Large intestine (tissue), 3 donors: ENCODE measurements around the gene PGS1. TPM values are rescaled to one million over a fixed set of nuclear protein-coding genes. Genes with fewer than 3 reads are reported as not detected.

Experiments used
- DNase-seq, 2 donors: peaks; one replicate each; pipeline versions ENCODE4 v3.0.0 to v3.0.0-alpha.2; 2013
- H3K27ac ChIP-seq: one replicate; pipeline ENCODE4 v1.5.1; 2013; ENCODE audit warnings: low read length
- H3K27me3 ChIP-seq: 2 replicates; pipeline ENCODE4 v1.6.1; 2013; ENCODE audit warnings: low read length; ENCODE audit not compliant: control insufficient read depth, insufficient read depth
- H3K36me3 ChIP-seq: 2 replicates; pipeline ENCODE4 v1.6.1; 2013; ENCODE audit warnings: low read length; ENCODE audit not compliant: control insufficient read depth, insufficient read depth
- H3K4me1 ChIP-seq: one replicate; pipeline ENCODE4 v1.6.1; 2013; ENCODE audit warnings: low read length; ENCODE audit not compliant: control insufficient read depth, insufficient read depth
- H3K4me3 ChIP-seq: one replicate; pipeline ENCODE4 v1.5.1; 2013; ENCODE audit warnings: low read length
- H3K9me3 ChIP-seq: one replicate; pipeline ENCODE4 v1.6.1; 2013; ENCODE audit warnings: mild to moderate bottlenecking, low read depth, low read length, moderate library complexity; ENCODE audit not compliant: control insufficient read depth
- WGBS: methylation state at CpG from one replicate; pipeline ENCODE4 v1.1.5; 2013; ENCODE audit warnings: low lambda C conversion rate; ENCODE audit not compliant: insufficient coverage; 5-methylcytosine and 5-hydroxymethylcytosine counted together
- polyA plus RNA-seq: library from polyadenylated mRNA; unstranded; fragments of 120-200 nt; gene quantifications from one replicate; pipeline ENCODE4 v1.2.1, GENCODE V29; 2013

The PGS1 gene
- polyA plus RNA-seq, 1 donor: 40.6 TPM

DNA sequence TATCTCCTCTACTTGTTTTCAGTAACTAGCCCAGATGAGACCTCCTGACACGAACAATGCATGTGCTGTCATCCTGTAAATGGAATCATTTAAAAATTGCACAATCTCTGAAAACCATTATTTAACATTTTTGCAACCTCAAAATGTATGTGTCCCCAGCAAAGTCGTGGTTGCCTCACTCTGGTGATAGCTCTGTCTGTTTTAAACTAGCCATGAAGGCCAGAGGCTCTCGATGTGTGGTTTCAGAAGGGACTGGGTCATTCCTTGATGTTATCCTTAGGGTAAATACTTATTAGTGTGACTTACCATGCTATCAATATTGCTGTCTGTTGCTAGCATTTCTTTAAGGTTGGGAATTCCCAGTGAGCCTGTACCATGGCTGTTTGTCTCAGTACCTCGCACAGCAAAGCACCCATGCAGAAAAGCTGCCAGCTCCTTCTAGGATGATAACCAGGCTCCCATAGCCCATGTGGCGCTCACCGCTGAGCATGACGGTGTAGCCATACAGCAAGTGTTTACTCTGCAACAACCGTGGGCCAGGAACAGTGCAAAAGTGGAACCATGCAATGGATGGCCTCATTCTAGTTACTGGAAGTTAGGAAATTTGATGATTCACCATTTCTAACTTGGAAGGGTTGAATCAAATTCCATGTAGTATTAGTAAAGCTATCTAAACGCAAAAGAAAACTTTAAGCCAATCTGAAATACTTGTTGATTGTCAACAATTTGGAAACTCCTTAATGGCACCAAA, 2.9 kb upstream of the PGS1 start:
- 70% methylated on average over 1 of the region's 9 CpGs for WGBS
- DNase-seq: no peak
- no peaks in the 10 kb centered on the region for H3K9me3 ChIP-seq
- H3K27ac ChIP-seq: no peak overlapping the region
- H3K4me3 ChIP-seq: no peak overlapping the region
- H3K36me3 ChIP-seq: no peaks in the 10 kb centered on the region
- H3K27me3 ChIP-seq: no peaks in the 10 kb centered on the region
- peaks cover 25% of the 10 kb centered on the region for H3K4me1 ChIP-seq

DNA sequence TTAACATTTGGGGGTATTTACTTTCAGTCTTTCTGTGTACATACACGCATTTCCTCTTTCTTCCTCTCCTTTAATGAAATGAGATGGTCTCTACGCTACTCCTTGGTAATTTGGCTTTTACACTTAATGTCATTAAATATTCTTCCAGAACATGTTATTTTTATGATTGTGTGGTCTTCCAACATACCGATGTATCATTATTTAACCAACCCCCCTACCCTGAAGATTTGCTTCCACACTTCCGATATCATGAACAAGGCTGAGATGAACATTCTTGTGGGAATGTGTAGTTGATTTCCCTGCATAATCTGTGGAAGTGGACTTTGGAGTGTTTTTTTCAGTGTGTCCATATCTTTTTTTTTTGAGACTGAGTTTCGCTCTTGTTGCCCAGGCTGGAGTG, 2.3 kb upstream of the PGS1 start:
- Histone ChIP-seq H3K27ac (no peak overlapping the region), H3K36me3 (no peaks in the 10 kb centered on the region), H3K4me1 (peaks cover 25% of the 10 kb centered on the region), H3K27me3 (no peaks in the 10 kb centered on the region), H3K9me3 (no peaks in the 10 kb centered on the region), H3K4me3 (no peak overlapping the region)
- no CpG with 5 or more reads among the region's 5 CpGs for WGBS
- peak in 1 of 2 donors; percentile 46 for DNase-seq

GRCh38 chr17:78377858-78378224, 608 bp upstream of the PGS1 start:
- Histone ChIP-seq H3K27me3 (no peaks in the 10 kb centered on the region), H3K4me1 (peaks cover 28% of the 10 kb centered on the region), H3K9me3 (no peaks in the 10 kb centered on the region), H3K4me3 (peak overlapping the region; percentile 92), H3K27ac (peak overlapping the region; percentile 80), H3K36me3 (no peaks in the 10 kb centered on the region)
- DNase-seq: no peak
- no CpG with 5 or more reads among the region's 14 CpGs for WGBS

GRCh38 chr17:78379131-78379491, 662 bp downstream of the PGS1 start:
- H3K4me1 ChIP-seq: peaks cover 28% of the 10 kb centered on the region
- WGBS: no CpG with 5 or more reads among the region's 7 CpGs
- no peaks in the 10 kb centered on the region for H3K27me3 ChIP-seq
- peak overlapping the region; percentile 92 for H3K4me3 ChIP-seq
- H3K27ac ChIP-seq: peak overlapping the region; percentile 56
- DNase-seq: no peak
- H3K36me3 ChIP-seq: no peaks in the 10 kb centered on the region
- no peaks in the 10 kb centered on the region for H3K9me3 ChIP-seq

DNA sequence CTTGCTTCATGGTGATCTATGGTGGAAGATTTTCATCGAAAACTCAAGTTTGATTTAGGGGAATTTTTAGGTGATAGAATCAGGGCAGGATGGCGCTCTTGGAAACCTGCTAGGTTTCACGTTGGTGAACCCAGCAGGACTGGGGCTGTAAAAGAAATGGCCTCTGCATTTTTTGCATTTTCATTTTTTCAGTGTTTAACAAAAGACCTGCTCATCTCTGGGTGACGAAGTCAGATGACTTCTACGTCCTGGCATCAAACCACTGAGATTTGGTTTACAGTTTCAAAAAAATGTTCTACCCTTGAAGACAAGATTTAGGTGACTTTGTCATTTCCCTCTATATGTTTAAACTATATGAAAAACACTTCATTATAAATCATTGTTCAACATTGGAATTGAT, 1.9 kb downstream of the PGS1 start:
- H3K36me3 ChIP-seq: peaks cover 5% of the 10 kb centered on the region
- no peaks in the 10 kb centered on the region for H3K9me3 ChIP-seq
- H3K4me3 ChIP-seq: no peak overlapping the region
- 93% methylated on average over 3 of the region's 5 CpGs for WGBS
- no peak overlapping the region for H3K27ac ChIP-seq
- no peaks in the 10 kb centered on the region for H3K27me3 ChIP-seq
- peaks cover 31% of the 10 kb centered on the region for H3K4me1 ChIP-seq
- no peak for DNase-seq

DNA sequence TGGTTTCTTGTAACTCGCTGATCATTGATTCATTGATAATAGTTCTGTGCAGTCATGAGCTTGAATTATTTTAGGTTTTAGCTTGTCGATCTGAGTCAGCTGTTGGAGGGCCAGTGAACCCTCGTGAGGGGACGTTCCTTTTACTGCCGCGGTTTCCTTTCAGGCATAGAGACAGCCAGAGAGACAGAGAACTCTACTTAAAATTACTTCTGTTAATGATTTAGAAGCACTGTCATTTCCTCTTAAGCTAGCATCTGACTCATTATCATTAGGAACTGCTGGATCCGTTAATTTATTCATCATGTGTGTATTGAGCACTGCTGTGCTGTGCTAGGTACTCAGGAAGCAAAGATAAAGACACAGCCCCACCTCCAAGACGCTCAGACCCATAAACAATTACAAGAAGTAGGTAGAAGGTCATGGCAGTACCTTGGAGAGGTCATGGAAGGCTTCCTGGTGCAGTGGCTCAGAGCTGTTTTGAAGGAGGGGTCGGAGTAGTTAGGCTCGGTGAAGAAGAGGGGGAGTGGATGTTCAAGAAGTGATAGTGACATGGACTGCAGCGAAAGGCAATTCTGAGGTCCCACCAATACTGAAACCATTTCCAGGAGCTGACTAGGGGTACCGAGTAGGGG, 3.3 kb downstream of the PGS1 start:
- Histone ChIP-seq H3K27me3 (no peaks in the 10 kb centered on the region), H3K4me1 (peaks cover 24% of the 10 kb centered on the region), H3K4me3 (no peak overlapping the region), H3K36me3 (peaks cover 5% of the 10 kb centered on the region), H3K9me3 (no peaks in the 10 kb centered on the region), H3K27ac (no peak overlapping the region)
- peak in 1 of 2 donors; percentile 37 for DNase-seq
- 50% methylated on average over 2 of the region's 12 CpGs for whole genome bisulfite sequencing

DNA sequence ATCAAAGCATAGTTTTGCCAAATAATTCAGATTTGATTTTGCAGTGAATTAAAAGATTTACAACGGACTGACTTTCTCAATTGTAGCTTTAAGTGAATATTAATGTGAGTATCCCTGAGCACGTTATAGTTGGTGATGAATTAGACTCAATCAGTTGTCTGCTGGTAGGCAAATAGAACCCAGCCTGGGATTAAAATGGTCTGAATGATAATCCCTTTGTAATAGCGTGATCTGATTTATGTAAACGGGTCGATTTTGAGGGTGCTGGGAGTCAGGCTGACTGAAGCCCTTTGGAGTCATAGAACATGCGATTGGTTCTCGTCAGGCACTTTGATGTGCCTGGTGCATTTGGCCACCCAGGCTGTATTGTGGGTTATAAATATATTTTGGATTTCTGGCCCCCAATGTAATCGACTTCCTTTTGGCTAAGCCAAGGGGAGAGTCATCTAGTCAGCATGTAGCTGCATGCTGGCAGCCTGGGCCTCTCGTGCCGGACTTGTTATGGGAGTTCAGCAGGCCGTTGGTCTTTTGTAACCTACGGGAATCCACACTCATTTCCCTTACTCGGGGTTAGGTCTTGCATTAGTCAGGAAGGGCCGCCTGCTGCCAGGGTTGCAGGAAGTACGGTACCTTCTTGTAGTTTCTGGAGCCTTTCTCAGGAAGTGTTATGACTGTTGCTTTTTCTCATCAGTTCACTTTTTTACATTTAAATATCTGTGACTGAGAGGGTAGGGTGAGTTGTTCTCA, 5.4 kb downstream of the PGS1 start:
- H3K4me1 ChIP-seq: peaks cover 9% of the 10 kb centered on the region
- H3K4me3 ChIP-seq: no peak overlapping the region
- H3K36me3 ChIP-seq: peaks cover 7% of the 10 kb centered on the region
- H3K9me3 ChIP-seq: no peaks in the 10 kb centered on the region
- no peak for DNase-seq
- H3K27ac ChIP-seq: peak overlapping the region; percentile 24
- no CpG with 5 or more reads among the region's 15 CpGs for WGBS
- no peaks in the 10 kb centered on the region for H3K27me3 ChIP-seq

DNA sequence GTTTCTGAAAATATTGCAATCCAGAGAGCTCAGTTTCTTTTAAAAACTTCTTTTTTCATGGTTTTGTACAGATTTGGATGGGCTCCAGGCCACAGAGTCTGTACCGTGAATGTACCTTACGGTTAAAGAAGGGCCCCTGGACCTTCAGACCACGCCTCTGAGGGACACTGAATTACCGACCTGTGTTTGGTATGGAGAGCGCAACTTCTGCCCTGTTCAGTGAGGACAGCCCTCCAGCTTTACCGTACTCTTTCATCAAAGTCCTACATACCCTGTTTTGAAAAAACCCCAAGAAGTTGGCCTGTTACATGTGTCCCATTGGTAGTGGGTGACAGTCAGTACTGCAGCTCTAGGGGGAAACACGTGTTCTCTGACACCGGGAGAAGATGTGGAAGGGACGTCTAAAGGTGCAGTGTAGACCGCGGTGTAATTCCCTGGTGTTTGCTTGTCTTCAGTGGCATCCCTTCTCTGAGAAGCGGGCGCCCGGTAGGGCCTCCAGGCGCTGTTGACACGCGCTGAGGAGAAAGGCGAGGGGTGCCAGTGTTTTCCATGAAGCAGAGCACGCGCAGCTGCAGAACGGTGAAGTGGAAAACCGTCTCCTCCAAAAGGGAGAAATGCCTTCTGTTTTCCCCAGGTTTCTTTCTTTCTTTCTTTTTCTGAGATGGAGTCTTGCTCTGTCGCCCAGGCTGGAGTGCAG, 6.2 kb downstream of the PGS1 start:
- Histone ChIP-seq H3K27me3 (no peaks in the 10 kb centered on the region), H3K4me1 (peaks cover 7% of the 10 kb centered on the region), H3K4me3 (no peak overlapping the region), H3K36me3 (peaks cover 7% of the 10 kb centered on the region), H3K9me3 (no peaks in the 10 kb centered on the region), H3K27ac (peak overlapping the region; percentile 3)
- WGBS: no CpG with 5 or more reads among the region's 23 CpGs
- DNase-seq: no peak

- H3K4me3 ChIP-seq: no peak overlapping the region
- H3K27me3 ChIP-seq: no peaks in the 10 kb centered on the region
- DNase-seq: no peak
- 80% methylated on average over 1 of the region's 10 CpGs for WGBS
- no peaks in the 10 kb centered on the region for H3K9me3 ChIP-seq
- peaks cover 15% of the 10 kb centered on the region for H3K36me3 ChIP-seq
- H3K27ac ChIP-seq: peak overlapping the region; percentile 40
- peaks cover 4% of the 10 kb centered on the region for H3K4me1 ChIP-seq
These were observed 9.8 kb downstream of the PGS1 start for GRCh38 chr17:78387977-78388941.
